Endothelial cell of umbilical vein (primary cell): ENCODE measurements around the gene EEA1. TPM values are rescaled to one million over a fixed set of nuclear protein-coding genes. Genes with fewer than 3 reads are reported as not detected.

Source experiments
- BruUV-seq: library from RNA; stranded (reverse); fragments of 400-500 nt; replicated peaks from 2 replicates; lab custom pipeline; 2021; lab: Mats Ljungman, UMichigan
- CTCF ChIA-PET: fragments of 300-600, 350-600 bp; sonication (Branson Sonifier 250); formaldehyde crosslinking; loops from one replicate; lab custom pipeline; 2021; ENCODE audit warnings: antibody characterized with exemption, inconsistent platforms; lab: Charles Lee
- POLR2A ChIA-PET: fragments of 300-600, 350-600 bp; sonication (Branson Sonifier 250); formaldehyde crosslinking; loops from one replicate; lab custom pipeline; 2021; ENCODE audit warnings: antibody characterized with exemption, inconsistent platforms; lab: Charles Lee
- DNase-seq: peaks from one replicate; pipeline ENCODE4 v3.0.0-alpha.2; 2011; ENCODE audit warnings: low read depth, low spot score
- FAIRE-seq: peaks from 2 replicates; lab custom pipeline; 2011; peaks lifted over from hg19 to GRCh38; lab: Jason Lieb, UNC
- H2AFZ ChIP-seq: 2 replicates; pipeline ENCODE4 v1.6.0; 2012; ENCODE audit warnings: low read depth, low read length, control low read depth, inconsistent platforms
- H3K27ac ChIP-seq: 2 replicates; pipeline ENCODE4 v1.5.1; 2011; ENCODE audit warnings: low read depth, mild to moderate bottlenecking, control low read depth, low read length, moderate library complexity; ENCODE audit not compliant: insufficient read depth
- H3K27me3 ChIP-seq, 2 experiments: 2 replicates each; pipeline versions ENCODE4 v1.6.0 to v1.6.1; 2011; ENCODE audit warnings: low read length in 2 of 2, mixed read lengths in 1 of 2; ENCODE audit not compliant: control insufficient read depth in 2 of 2, insufficient read depth in 2 of 2
- H3K36me3 ChIP-seq, 2 experiments: 2 replicates in 1 of 2; 3 replicates in 1 of 2; pipeline ENCODE4 v1.5.1; 2011; ENCODE audit warnings: low read length in 2 of 2, mild to moderate bottlenecking in 1 of 2, moderate library complexity in 1 of 2; ENCODE audit not compliant: control insufficient read depth in 2 of 2, insufficient read depth in 2 of 2; ENCODE audit errors: extremely low read depth in 1 of 2
- H3K4me1 ChIP-seq: 3 replicates; pipeline ENCODE4 v1.5.1; 2011; ENCODE audit warnings: mild to moderate bottlenecking, low read length; ENCODE audit not compliant: control insufficient read depth, insufficient read depth; ENCODE audit errors: extremely low read depth
- H3K4me2 ChIP-seq: 2 replicates; pipeline ENCODE4 v1.6.1; 2011; ENCODE audit warnings: low read length, control low read depth, mixed read lengths; ENCODE audit not compliant: insufficient read depth
- H3K4me3 ChIP-seq, 3 experiments: fragments of 200-600 bp in 1 of 3; sonication (generic), shearing (Covaris generic) in 1 of 3; replicated peaks in 1 of 3; 2 replicates each; pipeline ENCODE4 v1.5.1; 2011 to 2016; ENCODE audit warnings: control low read depth in 3 of 3, low read length in 3 of 3, mild to moderate bottlenecking in 2 of 3, inconsistent platforms in 1 of 3, low read depth in 1 of 3, moderate library complexity in 1 of 3; ENCODE audit not compliant: insufficient read depth in 1 of 3
- H3K79me2 ChIP-seq: 2 replicates; pipeline ENCODE4 v1.6.0; 2012; ENCODE audit warnings: low read length, inconsistent platforms; ENCODE audit not compliant: control insufficient read depth, insufficient read depth
- H3K9ac ChIP-seq: replicated peaks from 2 replicates; pipeline ENCODE3; 2011; ENCODE audit warnings: low read length, control low read depth; ENCODE audit not compliant: insufficient read depth; ENCODE audit errors: extremely low read depth
- H3K9me1 ChIP-seq: replicated peaks from 3 replicates; pipeline ENCODE4 v1.6.0; 2011; ENCODE audit warnings: mild to moderate bottlenecking, low read length; ENCODE audit not compliant: control insufficient read depth, insufficient read depth; ENCODE audit errors: extremely low read depth
- H3K9me3 ChIP-seq: replicated peaks from 2 replicates; pipeline ENCODE4 v1.5.1; 2012; ENCODE audit warnings: low read length, inconsistent platforms; ENCODE audit not compliant: control insufficient read depth, insufficient read depth
- H4K20me1 ChIP-seq: replicated peaks from 2 replicates; pipeline ENCODE3; 2011; ENCODE audit warnings: mild to moderate bottlenecking, low read length; ENCODE audit not compliant: control insufficient read depth, insufficient read depth; ENCODE audit errors: extremely low read depth
- CTCF ChIP-seq, 2 donors: IDR thresholded peaks; 1 replicate in 1 of 2; 2 replicates in 1 of 2; pipeline ENCODE4 v1.5.1; 2011; ENCODE audit warnings: low read length in 2 of 2, mild to moderate bottlenecking in 2 of 2, moderate library complexity in 2 of 2, control low read depth in 1 of 2, inconsistent platforms in 1 of 2, low read depth in 1 of 2; ENCODE audit not compliant: insufficient read depth in 1 of 2; ENCODE audit errors: extremely low read depth in 1 of 2
- EZH2 ChIP-seq: IDR thresholded peaks from 2 replicates; pipeline ENCODE4 v1.6.1; 2012; ENCODE audit warnings: borderline replicate concordance, low read depth, mild to moderate bottlenecking, moderate library complexity, low read length, inconsistent platforms; ENCODE audit not compliant: severe bottlenecking
- FOS ChIP-seq: IDR thresholded peaks from 2 replicates; pipeline ENCODE4 v1.6.1; 2011; ENCODE audit warnings: mild to moderate bottlenecking, low read length, moderate library complexity, borderline replicate concordance; ENCODE audit not compliant: insufficient read depth
- GATA2 ChIP-seq: IDR thresholded peaks from 2 replicates; pipeline ENCODE4 v1.7.0; 2011; ENCODE audit warnings: low read depth, mild to moderate bottlenecking, moderate library complexity, mixed read lengths, low read length; ENCODE audit not compliant: insufficient read length, insufficient read depth
- JUN ChIP-seq: IDR thresholded peaks from 2 replicates; pipeline ENCODE4 v1.6.1; 2011; ENCODE audit warnings: borderline replicate concordance, low read depth; ENCODE audit not compliant: insufficient read length, insufficient read depth
- MYC ChIP-seq: IDR thresholded peaks from one replicate; pipeline ENCODE4 v1.6.1; 2011; ENCODE audit warnings: mild to moderate bottlenecking, low read depth, low read length
- POLR2A ChIP-seq: IDR thresholded peaks from 2 replicates; pipeline ENCODE4 v1.6.1; 2012; ENCODE audit warnings: low read depth, mild to moderate bottlenecking, control low read depth, low read length
- POLR2AphosphoS5 ChIP-seq: IDR thresholded peaks from 2 replicates; pipeline ENCODE4 v1.6.1; 2012; ENCODE audit warnings: low read depth, mild to moderate bottlenecking, control low read depth, low read length, moderate library complexity; ENCODE audit not compliant: insufficient read depth
- dilution Hi-C: fragments of 300-500 bp; cut with MboI; formaldehyde crosslinking; loops from one replicate; pipeline ENCODE4 v1.15.0; 2019; ENCODE audit warnings: low sequenced_read_pairs; ENCODE audit not compliant: extremely low pct_ligation_motif_present
- intact Hi-C: fragments of 100-400 bp; cut with micrococcal nuclease; formaldehyde crosslinking; loops from one replicate; pipeline ENCODE4 v1.10.0; 2022
- polyA plus RNA-seq, 4 experiments: library from polyadenylated mRNA; depleted of rRNA in 3 of 4; stranded (reverse) in 3 of 4; unstranded in 1 of 4; fragments of >200 nt; gene quantifications; 2 replicates each; pipeline versions ENCODE4 v1.2.1 to v1.2.3, GENCODE V29; 2011 to 2012; ENCODE audit warnings: missing spikeins in 1 of 4
- total RNA-seq: library from RNA; stranded (reverse); gene quantifications from 2 replicates; pipeline ENCODE4 v1.2.3, GENCODE V29; 2021
- TF ChIP-seq, protein P1 (sequence below): IDR thresholded peaks from 2 replicates; pipeline ENCODE4 v1.6.1; 2011; ENCODE audit not compliant: insufficient read depth, insufficient read length

EEA1 gene
- total and polyA plus RNA-seq, 2 donors (not counting 3 experiments of a cell fraction or from before 2014, with no cell fraction given) = 2.6 to 38.8 TPM

DNA sequence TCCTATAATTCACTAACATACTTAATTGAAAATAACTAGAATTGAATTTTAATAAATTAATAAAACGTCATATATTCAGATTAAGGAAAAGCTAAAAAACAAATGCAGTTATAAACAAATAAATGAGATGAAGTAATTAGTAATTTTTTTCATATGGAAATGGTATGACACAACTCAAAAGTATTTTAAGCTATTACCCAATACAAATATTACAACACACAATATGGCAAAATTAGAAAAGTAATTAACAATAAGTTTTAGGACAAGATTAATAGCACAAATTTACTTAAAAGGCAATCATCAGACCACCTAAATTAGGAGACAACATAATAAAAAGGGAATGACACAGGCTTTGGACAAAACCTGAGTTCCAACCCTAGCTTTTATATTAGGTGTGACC lies 81.7 kb downstream of the EEA1 start:
- H3K4me2 ChIP-seq = no peak overlapping the region
- no peaks in the 10 kb centered on the region for H3K9me1 ChIP-seq
- no peak overlapping the region for H3K9ac ChIP-seq
- ChIA-PET POLR2A (no interaction called here), CTCF (interaction anchor here (0.9 to 5.0 kb wide), 3 partner anchors 9 to 21 kb away, joined by 3 to 26 read pairs (median 5); no protein-coding TSS in a partner anchor)
- peaks cover 2 to 14% of the 10 kb centered on the region in 2 experiments for H3K36me3 ChIP-seq
- no peaks in the 10 kb centered on the region for H3K27me3 ChIP-seq
- intact Hi-C loops (no loop called here), dilution Hi-C loops (no loop called here)
- TF ChIP-seq CTCF (IDR thresholded peaks at IDR 0.05; ENCODE audit: extremely low read depth in 1 of 2, insufficient read depth in 1 of 2, low read depth in 1 of 2, low read length in 2 of 2) = no peak
- no peak for TF ChIP-seq JUN
- TF ChIP-seq POLR2A = no peak
- TF ChIP-seq GATA2 = no peak
- TF ChIP-seq EZH2 = no peak
- TF ChIP-seq MYC = no peak
- no peak for TF ChIP-seq POLR2AphosphoS5
- TF ChIP-seq, protein P1, sequence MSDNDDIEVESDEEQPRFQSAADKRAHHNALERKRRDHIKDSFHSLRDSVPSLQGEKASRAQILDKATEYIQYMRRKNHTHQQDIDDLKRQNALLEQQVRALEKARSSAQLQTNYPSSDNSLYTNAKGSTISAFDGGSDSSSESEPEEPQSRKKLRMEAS = no peak
- TF ChIP-seq FOS = no peak
- no peak overlapping the region for H3K4me3 ChIP-seq
- no peak for FAIRE-seq
- H2AFZ ChIP-seq = no peak overlapping the region
- H3K79me2 ChIP-seq = no peaks in the 10 kb centered on the region
- H3K27ac ChIP-seq = no peak overlapping the region
- H4K20me1 ChIP-seq = no peaks in the 10 kb centered on the region
- no peaks in the 10 kb centered on the region for H3K4me1 ChIP-seq
- BruUV-seq = no TSS peak
- no peak for DNase-seq
- H3K9me3 ChIP-seq = no peaks in the 10 kb centered on the region
